Thoracic aorta (tissue), 2 donors: ENCODE measurements around the gene RHOU. TPM values are rescaled to one million over a fixed set of nuclear protein-coding genes. Genes with fewer than 3 reads are reported as not detected.

ENCODE experiments used
- ATAC-seq: fragments of 150-250 bp; one replicate; pipeline ENCODE4 v1.8.0; 2017; ENCODE audit warnings: low read depth; ENCODE audit not compliant: insufficient number of reproducible peaks, low FRiP score
- DNase-seq: peaks from one replicate; pipeline ENCODE4 v3.0.0-alpha.2; 2020; ENCODE audit warnings: low spot score
- H3K27ac ChIP-seq, 2 donors: fragments of 200-600 bp; sonication (generic); 1 replicate in 1 of 2; 2 replicates in 1 of 2; pipeline ENCODE4 v1.5.1; 2016; ENCODE audit warnings: mild to moderate bottlenecking in 2 of 2, moderate library complexity in 2 of 2
- H3K27me3 ChIP-seq: fragments of 200-600 bp; sonication (generic); replicated peaks from 2 replicates; pipeline ENCODE4 v1.6.0; 2016; ENCODE audit warnings: mild to moderate bottlenecking; ENCODE audit not compliant: insufficient read depth
- H3K36me3 ChIP-seq: fragments of 200-600 bp; sonication (generic); one replicate; pipeline ENCODE4 v1.5.1; 2016
- H3K4me1 ChIP-seq, 2 donors: fragments of 200-600 bp; sonication (generic); 1 replicate in 1 of 2; 2 replicates in 1 of 2; pipeline versions ENCODE4 v1.5.1 to v1.6.0; 2016; ENCODE audit warnings: low read depth in 2 of 2, mild to moderate bottlenecking in 1 of 2; ENCODE audit not compliant: control insufficient read depth in 1 of 2
- H3K4me3 ChIP-seq: fragments of 200-600 bp; sonication (generic); 2 replicates; pipeline ENCODE4 v1.5.1; 2016; ENCODE audit warnings: mild to moderate bottlenecking
- H3K9me3 ChIP-seq: fragments of 200-600 bp; sonication (generic); 2 replicates; pipeline ENCODE4 v1.5.1; 2016
- total RNA-seq, 2 donors: library from RNA; depleted of rRNA; stranded (reverse); fragments of >200 nt; gene quantifications; one replicate each; pipeline versions ENCODE4 v1.1.0 to v1.2.3, GENCODE V29; 2016
- TF ChIP-seq, protein P1 (sequence below): fragments of 200-600 bp; sonication (generic); IDR thresholded peaks from one replicate; pipeline ENCODE4 v1.5.1; 2019; ENCODE audit warnings: antibody characterized with exemption

The RHOU gene
- total RNA-seq, 2 donors from 2014 or later = 23.0 to 37.7 TPM

DNA sequence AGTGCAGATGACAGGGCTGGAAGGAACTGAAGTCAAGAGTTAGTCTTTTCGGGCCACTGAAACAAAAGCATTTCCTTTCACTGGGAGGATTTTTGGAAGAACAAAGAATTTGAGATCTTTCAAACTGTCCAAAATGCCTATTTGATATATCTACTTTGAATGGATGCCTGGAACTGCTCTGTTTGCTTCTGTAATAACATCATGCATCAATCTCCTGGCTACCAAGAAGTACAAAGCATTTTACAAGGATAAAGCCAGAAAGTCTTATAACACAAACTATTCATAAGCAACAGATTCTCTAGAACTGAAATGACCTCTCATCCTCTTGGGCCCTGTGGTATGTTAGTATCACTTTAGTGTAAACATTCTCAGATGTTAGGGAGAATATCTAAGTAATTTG lies 18.2 kb upstream of the RHOU start:
- Histone ChIP-seq H3K27ac (no peak overlapping the region), H3K36me3 (no peaks in the 10 kb centered on the region), H3K4me1 (no peaks in the 10 kb centered on the region), H3K4me3 (no peak overlapping the region), H3K27me3 (no peaks in the 10 kb centered on the region), H3K9me3 (no peaks in the 10 kb centered on the region)
- ATAC-seq (no peak), DNase-seq (no peak)
- TF ChIP-seq, protein P1, sequence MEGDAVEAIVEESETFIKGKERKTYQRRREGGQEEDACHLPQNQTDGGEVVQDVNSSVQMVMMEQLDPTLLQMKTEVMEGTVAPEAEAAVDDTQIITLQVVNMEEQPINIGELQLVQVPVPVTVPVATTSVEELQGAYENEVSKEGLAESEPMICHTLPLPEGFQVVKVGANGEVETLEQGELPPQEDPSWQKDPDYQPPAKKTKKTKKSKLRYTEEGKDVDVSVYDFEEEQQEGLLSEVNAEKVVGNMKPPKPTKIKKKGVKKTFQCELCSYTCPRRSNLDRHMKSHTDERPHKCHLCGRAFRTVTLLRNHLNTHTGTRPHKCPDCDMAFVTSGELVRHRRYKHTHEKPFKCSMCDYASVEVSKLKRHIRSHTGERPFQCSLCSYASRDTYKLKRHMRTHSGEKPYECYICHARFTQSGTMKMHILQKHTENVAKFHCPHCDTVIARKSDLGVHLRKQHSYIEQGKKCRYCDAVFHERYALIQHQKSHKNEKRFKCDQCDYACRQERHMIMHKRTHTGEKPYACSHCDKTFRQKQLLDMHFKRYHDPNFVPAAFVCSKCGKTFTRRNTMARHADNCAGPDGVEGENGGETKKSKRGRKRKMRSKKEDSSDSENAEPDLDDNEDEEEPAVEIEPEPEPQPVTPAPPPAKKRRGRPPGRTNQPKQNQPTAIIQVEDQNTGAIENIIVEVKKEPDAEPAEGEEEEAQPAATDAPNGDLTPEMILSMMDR = no peak

- ATAC-seq (no peak), DNase-seq (no peak)
- H3K27ac ChIP-seq = no peak overlapping the region
- no peaks in the 10 kb centered on the region for H3K36me3 ChIP-seq
- no peaks in the 10 kb centered on the region for H3K4me1 ChIP-seq
- no peak overlapping the region for H3K4me3 ChIP-seq
- TF ChIP-seq, protein P1 = no peak
- no peaks in the 10 kb centered on the region for H3K27me3 ChIP-seq
- no peaks in the 10 kb centered on the region for H3K9me3 ChIP-seq
Measured at GRCh38 chr1:228721407-228721806, 13.9 kb upstream of the RHOU start.

DNA sequence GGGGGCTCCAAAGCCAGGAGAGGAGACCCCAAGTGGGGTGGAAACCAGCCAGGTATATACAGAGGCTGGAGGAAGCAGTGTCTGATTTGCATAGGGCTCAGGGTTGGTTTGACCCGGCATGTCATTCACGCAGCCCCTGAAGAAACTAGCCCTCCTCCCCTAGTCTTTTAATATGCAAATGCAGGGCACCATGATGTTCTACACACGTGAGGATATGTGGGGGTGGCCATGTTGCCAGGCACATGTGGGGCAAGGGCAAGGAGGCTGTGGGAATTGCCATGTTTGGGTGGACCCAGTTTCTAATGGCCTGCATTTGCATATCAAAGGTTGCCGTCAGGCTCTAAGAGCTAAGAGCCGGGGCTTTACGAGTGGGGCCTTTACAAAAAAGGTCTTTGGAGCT lies 12.0 kb upstream of the RHOU start:
- Histone ChIP-seq H3K4me3 (no peak overlapping the region), H3K9me3 (no peaks in the 10 kb centered on the region), H3K27ac (no peak overlapping the region), H3K27me3 (no peaks in the 10 kb centered on the region), H3K4me1 (no peaks in the 10 kb centered on the region), H3K36me3 (no peaks in the 10 kb centered on the region)
- ATAC-seq = no peak
- DNase-seq = no peak
- TF ChIP-seq, protein P1 = no peak

- DNase-seq (no peak), ATAC-seq (no peak)
- no peaks in the 10 kb centered on the region for H3K27me3 ChIP-seq
- H3K27ac ChIP-seq = no peak overlapping the region
- H3K36me3 ChIP-seq = no peaks in the 10 kb centered on the region
- no peak overlapping the region for H3K4me3 ChIP-seq
- no peaks in the 10 kb centered on the region for H3K9me3 ChIP-seq
- no peaks in the 10 kb centered on the region for H3K4me1 ChIP-seq
- TF ChIP-seq, protein P1 = no peak
Measured at GRCh38 chr1:228723921-228724320, 11.4 kb upstream of the RHOU start.

GRCh38 chr1:228725178-228725577 lies 10.1 kb upstream of the RHOU start:
- H3K4me1 ChIP-seq = no peaks in the 10 kb centered on the region
- H3K27ac ChIP-seq = no peak overlapping the region
- H3K36me3 ChIP-seq = no peaks in the 10 kb centered on the region
- H3K4me3 ChIP-seq = no peak overlapping the region
- no peak for DNase-seq
- no peaks in the 10 kb centered on the region for H3K27me3 ChIP-seq
- ATAC-seq = no peak
- H3K9me3 ChIP-seq = no peaks in the 10 kb centered on the region
- TF ChIP-seq, protein P1 = no peak
